A673 (cell line): ENCODE data around the gene AMPH. TPM values are rescaled to one million over a fixed set of nuclear protein-coding genes. Genes with fewer than 3 reads are reported as not detected.
"Not testable (repeated sequence)": the region's sequence is repeated elsewhere in the genome, so short reads cannot be mapped to it uniquely, and the experiment has no call there.

ENCODE experiments used
- BruUV-seq: library from RNA; stranded (reverse); fragments of 400-500 nt; replicated peaks from 2 replicates; lab custom pipeline; 2021; lab: Mats Ljungman, UMichigan
- CTCF ChIA-PET: fragments of 300-600 bp; sonication (Branson Sonifier 250); formaldehyde crosslinking; loops from one replicate; lab custom pipeline; 2022; ENCODE audit warnings: antibody characterized with exemption; lab: Charles Lee
- POLR2A ChIA-PET: fragments of 300-600 bp; sonication (Branson Sonifier 250); formaldehyde crosslinking; loops from one replicate; lab custom pipeline; 2022; ENCODE audit warnings: antibody characterized with exemption; ENCODE audit not compliant: low non-redundant PET; lab: Charles Lee
- DNase-seq: peaks from one replicate; pipeline ENCODE4 v3.0.0-alpha.2; 2015; ENCODE audit warnings: low spot score
- H3K27ac ChIP-seq: fragments of 200-600 bp; sonication (generic); 2 replicates; pipeline ENCODE4 v1.5.1; 2016; ENCODE audit warnings: mixed run types, low read depth, mild to moderate bottlenecking, mixed read lengths, antibody characterized with exemption, low read length; ENCODE audit not compliant: poor library complexity, severe bottlenecking
- H3K27me3 ChIP-seq: fragments of 200-600 bp; sonication (generic); replicated peaks from 2 replicates; pipeline ENCODE4 v1.6.1; 2017; ENCODE audit warnings: mixed run types, low read depth, mild to moderate bottlenecking, mixed read lengths, antibody characterized with exemption, low read length; ENCODE audit not compliant: insufficient read depth, poor library complexity
- H3K36me3 ChIP-seq: fragments of 200-600 bp; sonication (generic); 2 replicates; pipeline ENCODE4 v1.6.1; 2016; ENCODE audit warnings: mixed run types, mild to moderate bottlenecking, mixed read lengths, antibody characterized with exemption, low read length; ENCODE audit not compliant: insufficient read depth, poor library complexity, severe bottlenecking
- H3K4me1 ChIP-seq: fragments of 200-600 bp; sonication (generic); 2 replicates; pipeline ENCODE4 v1.6.1; 2017; ENCODE audit warnings: mixed run types, mild to moderate bottlenecking, mixed read lengths, antibody characterized with exemption, low read length; ENCODE audit not compliant: insufficient read depth, poor library complexity, severe bottlenecking
- H3K4me3 ChIP-seq: fragments of 200-600 bp; sonication (generic); 2 replicates; pipeline ENCODE4 v1.5.1; 2016; ENCODE audit warnings: low read depth, mixed run types, mild to moderate bottlenecking, mixed read lengths, low read length; ENCODE audit not compliant: poor library complexity, severe bottlenecking
- H3K9me3 ChIP-seq: fragments of 200-600 bp; sonication (generic); 2 replicates; pipeline ENCODE4 v1.6.1; 2016; ENCODE audit warnings: mixed run types, low read depth, mild to moderate bottlenecking, mixed read lengths, antibody characterized with exemption, low read length; ENCODE audit not compliant: poor library complexity, severe bottlenecking
- EZH2 ChIP-seq: fragments of 200-600 bp; sonication (generic); IDR thresholded peaks from 2 replicates; pipeline ENCODE4 v1.6.1; 2017; ENCODE audit warnings: borderline replicate concordance, low read depth, mild to moderate bottlenecking, mixed read lengths, antibody characterized with exemption, low read length; ENCODE audit not compliant: poor library complexity, severe bottlenecking
- intact Hi-C: fragments of 100-400 bp; cut with micrococcal nuclease; formaldehyde crosslinking; loops from one replicate; pipeline ENCODE4 v1.10.0; 2022; ENCODE audit not compliant: unreplicated experiment
- total RNA-seq: library from RNA; stranded (reverse); gene quantifications from 2 replicates; pipeline ENCODE4 v1.2.3, GENCODE V29; 2021
- TF ChIP-seq, protein P1 (sequence below): fragments of 300-800, 200-600 bp; sonication (generic); conservative IDR thresholded peaks from 2 replicates; pipeline ENCODE4 v1.5.1; 2017; ENCODE audit warnings: low read depth, mild to moderate bottlenecking, antibody characterized with exemption, low read length, moderate library complexity, mixed read lengths

The AMPH gene
- total RNA-seq, 1 experiment from 2014 or later, result 2.1 TPM

- H3K27me3 ChIP-seq, result no peaks in the 10 kb centered on the region
- POLR2A ChIA-PET, result no interaction called here
- CTCF ChIA-PET, result interaction anchor here (1.2 kb wide), 1 partner anchor 28 kb away, joined by 5 read pairs; no protein-coding TSS in a partner anchor
- TF ChIP-seq, protein P1, sequence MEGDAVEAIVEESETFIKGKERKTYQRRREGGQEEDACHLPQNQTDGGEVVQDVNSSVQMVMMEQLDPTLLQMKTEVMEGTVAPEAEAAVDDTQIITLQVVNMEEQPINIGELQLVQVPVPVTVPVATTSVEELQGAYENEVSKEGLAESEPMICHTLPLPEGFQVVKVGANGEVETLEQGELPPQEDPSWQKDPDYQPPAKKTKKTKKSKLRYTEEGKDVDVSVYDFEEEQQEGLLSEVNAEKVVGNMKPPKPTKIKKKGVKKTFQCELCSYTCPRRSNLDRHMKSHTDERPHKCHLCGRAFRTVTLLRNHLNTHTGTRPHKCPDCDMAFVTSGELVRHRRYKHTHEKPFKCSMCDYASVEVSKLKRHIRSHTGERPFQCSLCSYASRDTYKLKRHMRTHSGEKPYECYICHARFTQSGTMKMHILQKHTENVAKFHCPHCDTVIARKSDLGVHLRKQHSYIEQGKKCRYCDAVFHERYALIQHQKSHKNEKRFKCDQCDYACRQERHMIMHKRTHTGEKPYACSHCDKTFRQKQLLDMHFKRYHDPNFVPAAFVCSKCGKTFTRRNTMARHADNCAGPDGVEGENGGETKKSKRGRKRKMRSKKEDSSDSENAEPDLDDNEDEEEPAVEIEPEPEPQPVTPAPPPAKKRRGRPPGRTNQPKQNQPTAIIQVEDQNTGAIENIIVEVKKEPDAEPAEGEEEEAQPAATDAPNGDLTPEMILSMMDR, result no peak
- no peak for TF ChIP-seq EZH2
- no peaks in the 10 kb centered on the region for H3K9me3 ChIP-seq
- BruUV-seq, result no TSS peak
- H3K36me3 ChIP-seq, result no peaks in the 10 kb centered on the region
- H3K27ac ChIP-seq, result no peak overlapping the region
- DNase-seq, result no peak
- intact Hi-C loops, result loop anchor here (5.0 kb wide), 1 partner anchor 438 kb away; no protein-coding TSS in a partner anchor
- H3K4me3 ChIP-seq, result no peak overlapping the region
- H3K4me1 ChIP-seq, result no peaks in the 10 kb centered on the region
Observed at GRCh38 chr7:38339953-38340819, 291.0 kb downstream of the AMPH start.

DNA sequence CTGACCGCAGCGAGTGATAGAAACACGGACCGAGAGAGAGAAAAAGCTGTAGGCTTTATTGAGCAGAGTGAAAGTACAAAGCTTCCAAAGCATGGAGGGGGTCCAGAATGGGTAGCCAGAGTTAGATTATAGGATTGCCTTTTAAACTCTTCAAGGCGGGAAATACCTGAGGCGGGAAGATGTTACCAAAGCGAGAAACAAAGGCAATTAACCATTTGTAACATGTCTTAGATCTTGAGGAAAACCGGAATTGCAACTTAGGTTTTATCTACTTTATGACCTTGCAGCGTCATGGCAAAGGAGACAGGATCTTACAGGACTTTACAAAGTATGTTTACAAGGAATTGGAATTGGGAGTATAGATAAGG lies 295.0 kb downstream of the AMPH start:
- H3K9me3 ChIP-seq, H3K27ac ChIP-seq, H3K27me3 ChIP-seq, H3K4me3 ChIP-seq, H3K4me1 ChIP-seq, BruUV-seq, DNase-seq, H3K36me3 ChIP-seq: not testable (repeated sequence)
- intact Hi-C loops, result loop anchor here (2.0 to 5.0 kb wide), 2 partner anchors 121 to 434 kb away; no protein-coding TSS in a partner anchor
- POLR2A ChIA-PET, result interaction anchor here (0.6 kb wide), 1 partner anchor 32 kb away, joined by 8 read pairs; no protein-coding TSS in a partner anchor
- CTCF ChIA-PET, result interaction anchor here (1.0 to 3.8 kb wide), 13 partner anchors 9 to 436 kb away, joined by 3 to 50 read pairs (median 4); partner anchors contain the start of gene STARD3NL

DNA sequence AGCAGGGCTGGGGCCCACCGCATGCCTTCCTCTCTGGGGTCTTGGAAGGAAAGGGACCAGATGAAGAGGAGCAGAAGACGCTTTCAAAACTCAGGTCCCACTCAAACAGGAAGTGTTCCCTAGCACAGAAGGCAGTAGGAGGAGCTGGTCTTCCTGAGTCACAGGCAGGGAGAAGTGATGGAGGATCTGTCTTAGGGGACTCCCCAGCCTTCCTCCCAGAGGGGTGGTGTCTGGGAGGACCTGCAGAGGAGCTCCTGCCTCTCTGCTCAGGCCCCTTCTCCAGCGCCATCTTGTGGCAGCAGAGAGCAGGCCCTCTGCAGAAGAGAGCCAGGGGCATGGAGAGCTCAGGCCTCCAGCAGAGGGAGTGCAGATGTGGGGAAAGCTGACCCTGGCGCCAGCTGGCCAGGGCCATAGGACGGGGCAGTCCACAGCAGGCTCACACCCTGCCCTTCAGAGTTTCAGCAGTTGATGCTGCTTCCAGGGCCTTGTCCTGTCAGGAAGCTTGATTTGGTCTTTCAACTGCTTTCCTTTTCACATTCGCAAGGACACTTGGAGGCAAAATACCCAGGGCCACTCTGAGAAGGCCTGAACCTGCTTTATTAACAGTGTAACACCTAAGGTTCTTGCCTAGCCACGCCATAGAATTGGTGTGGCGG lies 295.6 kb downstream of the AMPH start:
- no peak overlapping the region for H3K4me3 ChIP-seq
- no peaks in the 10 kb centered on the region for H3K27me3 ChIP-seq
- intact Hi-C loops, result loop anchor here (2.0 to 5.0 kb wide), 3 partner anchors 121 to 433 kb away; no protein-coding TSS in a partner anchor
- H3K27ac ChIP-seq, result no peak overlapping the region
- peak; percentile 91 for DNase-seq
- no peaks in the 10 kb centered on the region for H3K9me3 ChIP-seq
- peaks cover 8% of the 10 kb centered on the region for H3K4me1 ChIP-seq
- no peaks in the 10 kb centered on the region for H3K36me3 ChIP-seq
- ChIA-PET POLR2A (interaction anchor here (0.6 kb wide), 1 partner anchor 32 kb away, joined by 8 read pairs; no protein-coding TSS in a partner anchor), CTCF (interaction anchor here (0.6 to 3.8 kb wide), 15 partner anchors 9 to 653 kb away, joined by 3 to 50 read pairs (median 4); partner anchors contain the start of gene STARD3NL)
- BruUV-seq, result no TSS peak
- TF ChIP-seq, protein P1, result peak; percentile 98
- no peak for TF ChIP-seq EZH2
